Measurements from ENCODE around the gene CELSR3.

DNA sequence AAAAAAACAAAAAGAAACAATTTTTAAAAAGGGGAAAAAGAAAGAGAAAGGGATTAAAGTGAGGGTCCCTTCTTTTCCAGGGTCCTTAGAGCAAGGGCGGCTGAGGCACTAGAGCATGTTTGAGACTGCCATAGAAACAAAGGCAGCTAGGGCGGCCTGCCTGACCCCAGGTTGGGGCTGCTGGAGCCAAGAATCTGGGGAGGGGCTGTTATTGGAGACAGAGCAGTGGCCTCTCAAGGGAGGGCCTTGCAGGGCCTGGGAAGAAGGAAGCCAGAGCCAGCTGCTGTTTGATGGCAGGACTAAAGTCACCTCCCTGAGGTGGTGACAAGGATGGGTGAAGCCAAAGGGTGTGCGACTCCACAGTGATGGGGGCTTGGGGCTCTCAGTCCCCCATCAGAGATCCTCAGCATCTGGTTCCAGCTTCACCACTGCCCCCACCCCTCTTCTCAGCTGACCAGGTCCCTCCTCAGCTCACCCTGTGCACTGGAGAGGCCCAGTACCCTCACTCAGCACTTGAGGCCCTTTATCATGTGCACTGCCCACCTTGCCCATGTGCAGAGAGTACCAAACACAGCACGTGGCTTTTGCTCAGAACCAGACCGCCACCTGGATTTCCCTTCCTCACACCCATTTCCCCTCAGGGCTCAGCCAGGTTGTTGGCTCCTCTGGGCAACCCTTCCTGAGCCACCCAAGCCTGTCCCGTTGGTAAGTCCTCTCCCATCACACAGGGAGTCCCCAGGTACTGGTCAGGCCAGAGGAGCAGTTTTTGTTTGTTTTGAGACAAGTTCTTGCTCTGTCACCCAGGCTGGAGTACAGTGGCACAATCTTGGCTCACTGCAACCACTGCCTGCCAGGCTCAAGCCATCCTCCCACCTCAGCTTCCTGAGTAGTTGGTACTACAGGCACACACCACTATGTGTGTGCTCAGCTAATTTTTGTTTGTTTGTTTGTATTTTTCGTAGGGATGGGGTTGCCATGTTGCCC, 42.9 kb downstream of the CELSR3 start:
- TF ChIP-seq NFRKB (IDR thresholded peaks at IDR 0.05) (no peak), ARNT (IDR thresholded peaks at IDR 0.05) (no peak), FOXM1 (IDR thresholded peaks at IDR 0.05; ENCODE audit: borderline replicate concordance) (no peak), SP1 (IDR thresholded peaks at IDR 0.05) (no peak), SUZ12 (IDR thresholded peaks at IDR 0.05) (no peak), ELF4 (IDR thresholded peaks at IDR 0.05) (no peak)
- TF ChIP-seq, protein P1, sequence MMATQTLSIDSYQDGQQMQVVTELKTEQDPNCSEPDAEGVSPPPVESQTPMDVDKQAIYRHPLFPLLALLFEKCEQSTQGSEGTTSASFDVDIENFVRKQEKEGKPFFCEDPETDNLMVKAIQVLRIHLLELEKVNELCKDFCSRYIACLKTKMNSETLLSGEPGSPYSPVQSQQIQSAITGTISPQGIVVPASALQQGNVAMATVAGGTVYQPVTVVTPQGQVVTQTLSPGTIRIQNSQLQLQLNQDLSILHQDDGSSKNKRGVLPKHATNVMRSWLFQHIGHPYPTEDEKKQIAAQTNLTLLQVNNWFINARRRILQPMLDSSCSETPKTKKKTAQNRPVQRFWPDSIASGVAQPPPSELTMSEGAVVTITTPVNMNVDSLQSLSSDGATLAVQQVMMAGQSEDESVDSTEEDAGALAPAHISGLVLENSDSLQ (IDR thresholded peaks at IDR 0.05): no peak

Data from HEK293T (cell line).